Measurements from ENCODE around the gene LDLRAD4.
A peak's percentile ranks its signal among the peaks of the same experiment; 100 is the strongest.

The LDLRAD4 gene

GRCh38 chr18:13577091-13577697 is 358.6 kb downstream of the LDLRAD4 start:
- H3K4me3 ChIP-seq (replicated peaks in 1 of 2; ENCODE audit: low read depth in 2 of 2, low read length in 2 of 2) = no peak overlapping the region
- TF ChIP-seq CTCF (IDR thresholded peaks at IDR 0.05; ENCODE audit: low read depth, low read length) = no peak
- DNase-seq (ENCODE audit: low read depth in 2 of 2) = peak; percentile 12 to 16

DNA sequence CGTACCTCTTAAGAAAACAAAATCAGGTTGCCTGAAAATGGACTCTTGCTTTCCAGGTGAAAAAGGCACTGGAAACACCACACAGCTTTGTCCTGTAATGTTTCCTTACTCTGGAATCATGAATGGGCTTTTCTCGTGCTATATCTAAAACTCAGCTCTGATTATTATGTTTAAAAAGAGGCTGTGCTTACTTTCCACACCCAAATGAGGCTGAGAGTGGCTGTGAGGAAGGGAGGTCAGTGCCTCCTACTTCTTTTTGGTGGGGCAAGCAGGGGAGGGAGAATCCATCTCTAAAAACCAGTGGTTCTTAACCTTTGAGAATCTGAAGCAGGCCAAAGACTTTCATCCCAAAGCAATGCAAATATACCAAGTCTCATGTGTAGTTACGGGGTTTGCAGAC is 359.2 kb downstream of the LDLRAD4 start:
- DNase-seq (ENCODE audit: low read depth in 2 of 2) = no peak
- TF ChIP-seq CTCF (IDR thresholded peaks at IDR 0.05; ENCODE audit: low read depth, low read length) = no peak
- no peak overlapping the region for H3K4me3 ChIP-seq (replicated peaks in 1 of 2; ENCODE audit: low read depth in 2 of 2, low read length in 2 of 2)

- DNase-seq (ENCODE audit: low read depth in 2 of 2) = no peak
- TF ChIP-seq CTCF (IDR thresholded peaks at IDR 0.05; ENCODE audit: low read depth, low read length) = no peak
- no peak overlapping the region for H3K4me3 ChIP-seq (replicated peaks in 1 of 2; ENCODE audit: low read depth in 2 of 2, low read length in 2 of 2)
These were observed 359.8 kb downstream of the LDLRAD4 start for GRCh38 chr18:13578400-13578799.

DNA sequence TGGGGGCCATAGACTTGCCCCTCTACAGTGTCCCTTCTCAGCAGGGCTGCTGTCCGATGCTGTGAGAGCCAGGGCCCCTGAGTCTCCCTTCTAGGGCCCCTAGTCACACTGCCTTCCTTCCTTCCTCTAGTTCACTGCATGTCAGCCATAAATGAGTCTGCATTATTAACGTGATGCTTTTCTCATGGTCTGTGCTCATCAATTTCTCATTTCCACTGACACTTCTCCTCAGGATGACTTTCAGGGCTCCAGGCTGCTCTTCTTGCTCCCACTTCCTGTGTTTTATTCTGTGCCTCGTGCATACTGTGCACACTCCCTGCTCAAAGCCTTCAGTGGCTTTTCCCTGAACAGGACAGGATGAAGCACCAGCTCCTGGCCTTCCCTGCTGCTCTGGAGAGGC is 361.3 kb downstream of the LDLRAD4 start:
- no peak for DNase-seq (ENCODE audit: low read depth in 2 of 2)
- no peak for TF ChIP-seq CTCF (IDR thresholded peaks at IDR 0.05; ENCODE audit: low read depth, low read length)

GRCh38 chr18:13580351-13580750 is 361.8 kb downstream of the LDLRAD4 start:
- TF ChIP-seq CTCF (IDR thresholded peaks at IDR 0.05; ENCODE audit: low read depth, low read length) = no peak
- no peak for DNase-seq (ENCODE audit: low read depth in 2 of 2)
- H3K4me3 ChIP-seq (replicated peaks in 1 of 2; ENCODE audit: low read depth in 2 of 2, low read length in 2 of 2) = no peak overlapping the region

More for the DNA sequence above, 361.3 kb downstream of the LDLRAD4 start:
- no peak overlapping the region for H3K4me3 ChIP-seq (replicated peaks in 1 of 2; ENCODE audit: low read depth in 2 of 2, low read length in 2 of 2)

- DNase-seq (ENCODE audit: low read depth in 2 of 2) = no peak
- H3K4me3 ChIP-seq (replicated peaks in 1 of 2; ENCODE audit: low read depth in 2 of 2, low read length in 2 of 2) = no peak overlapping the region
- no peak for TF ChIP-seq CTCF (IDR thresholded peaks at IDR 0.05; ENCODE audit: low read depth, low read length)
These were observed 362.4 kb downstream of the LDLRAD4 start for GRCh38 chr18:13580991-13581390.
